Measurements from ENCODE around the gene TRAF7.
A peak's percentile ranks its signal among the peaks of the same experiment; 100 is the strongest.
"Not testable (repeated sequence)": the region's sequence is repeated elsewhere in the genome, so short reads cannot be mapped to it uniquely, and the experiment has no call there.

Gene TRAF7

DNA sequence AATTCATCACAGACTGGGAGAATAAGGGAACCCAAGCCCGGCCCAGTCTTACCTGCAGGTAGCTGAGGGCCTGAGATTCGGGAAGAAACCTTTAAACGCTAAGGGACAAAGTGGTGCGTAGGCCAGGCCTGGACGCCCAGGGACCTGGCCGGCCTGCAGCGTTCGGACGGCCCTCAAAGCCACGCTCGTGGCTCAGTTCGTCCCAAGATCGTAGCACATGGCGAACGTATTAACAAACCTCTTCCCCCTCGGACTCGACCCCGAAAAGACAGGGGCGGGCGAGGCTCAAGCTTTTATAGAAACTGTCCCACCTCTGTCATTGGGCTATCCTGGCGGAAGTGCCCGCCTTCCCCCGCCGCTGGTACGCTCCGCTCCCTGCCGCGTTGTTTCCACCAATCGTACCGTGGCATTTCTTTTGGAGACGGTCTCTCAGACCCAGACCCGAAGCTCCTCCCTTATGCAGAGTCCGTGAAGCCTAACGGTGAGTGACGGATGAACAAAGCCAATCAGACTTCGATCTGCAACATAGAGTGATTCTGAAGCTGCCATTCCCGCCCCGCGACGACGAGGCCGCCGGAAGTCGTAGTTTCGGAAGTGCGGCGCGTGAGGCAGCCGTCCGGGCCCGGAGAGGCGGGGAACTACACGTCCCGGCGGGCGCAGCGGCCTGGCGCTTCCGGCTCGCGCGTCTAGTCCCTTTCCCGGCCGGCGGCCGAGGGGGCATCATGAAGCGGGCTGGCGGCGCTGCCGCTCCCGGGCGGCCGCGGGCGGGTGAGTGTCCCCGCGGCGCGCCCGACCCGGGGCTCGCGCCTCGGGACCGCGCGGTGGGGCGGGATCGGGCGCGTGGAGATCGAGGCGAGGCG lies at the start of gene TRAF7:
Gene TRAF7 (plus strand): TSS at position 692 of the 860 bp plus-strand sequence. CDS start 8,139 bp downstream, outside the sequence.
- DNase-seq, result peak; percentile 100

GRCh38 chr16:2106211-2106610 lies 49.4 kb upstream of the TRAF7 start:
- DNase-seq, result not testable (repeated sequence)

- not testable (repeated sequence) for DNase-seq
Measured at GRCh38 chr16:2107121-2107790, 48.3 kb upstream of the TRAF7 start.

GRCh38 chr16:2107791-2108125 lies 47.8 kb upstream of the TRAF7 start:
- not testable (repeated sequence) for DNase-seq

GRCh38 chr16:2108446-2109270 lies 46.9 kb upstream of the TRAF7 start:
- not testable (repeated sequence) for DNase-seq

DNA sequence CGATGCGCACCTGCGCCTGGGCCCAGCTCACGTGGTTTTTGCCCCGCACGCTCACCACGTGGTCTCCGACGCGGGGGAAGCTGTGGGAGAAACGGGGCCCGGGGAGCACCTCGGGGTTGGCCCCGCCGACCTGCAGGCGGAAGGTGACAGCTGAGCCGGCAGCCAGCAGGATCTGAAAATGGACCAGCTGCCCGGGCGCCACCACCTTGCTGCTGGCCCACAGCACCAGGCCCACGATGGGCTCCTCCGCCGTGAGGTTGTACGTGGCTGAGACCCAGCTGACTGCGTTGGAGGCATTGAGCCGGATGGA lies 46.4 kb upstream of the TRAF7 start:
- not testable (repeated sequence) for DNase-seq

- DNase-seq, result not testable (repeated sequence)
Measured at GRCh38 chr16:2109872-2110271, 45.7 kb upstream of the TRAF7 start.

- DNase-seq, result not testable (repeated sequence)
Measured at GRCh38 chr16:2110332-2111008, 45.1 kb upstream of the TRAF7 start.

DNA sequence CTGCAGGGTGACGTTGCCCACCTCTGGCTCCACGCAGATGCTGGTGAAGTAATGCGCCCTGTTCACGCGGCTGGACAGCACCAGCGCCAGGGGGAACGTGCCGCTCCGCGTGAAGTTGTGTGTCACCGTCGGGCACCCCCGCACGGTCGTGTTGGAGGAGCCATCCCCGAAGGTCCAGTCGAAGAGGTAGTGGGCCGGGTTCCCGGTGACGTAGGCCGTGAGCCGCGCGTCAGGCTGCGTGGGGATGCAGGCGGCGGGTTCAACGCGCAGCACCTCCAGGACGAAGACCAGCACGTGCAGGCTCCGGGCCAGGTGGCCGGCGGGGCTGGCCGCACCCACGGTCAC lies 44.6 kb upstream of the TRAF7 start:
- DNase-seq, result not testable (repeated sequence)

DNA sequence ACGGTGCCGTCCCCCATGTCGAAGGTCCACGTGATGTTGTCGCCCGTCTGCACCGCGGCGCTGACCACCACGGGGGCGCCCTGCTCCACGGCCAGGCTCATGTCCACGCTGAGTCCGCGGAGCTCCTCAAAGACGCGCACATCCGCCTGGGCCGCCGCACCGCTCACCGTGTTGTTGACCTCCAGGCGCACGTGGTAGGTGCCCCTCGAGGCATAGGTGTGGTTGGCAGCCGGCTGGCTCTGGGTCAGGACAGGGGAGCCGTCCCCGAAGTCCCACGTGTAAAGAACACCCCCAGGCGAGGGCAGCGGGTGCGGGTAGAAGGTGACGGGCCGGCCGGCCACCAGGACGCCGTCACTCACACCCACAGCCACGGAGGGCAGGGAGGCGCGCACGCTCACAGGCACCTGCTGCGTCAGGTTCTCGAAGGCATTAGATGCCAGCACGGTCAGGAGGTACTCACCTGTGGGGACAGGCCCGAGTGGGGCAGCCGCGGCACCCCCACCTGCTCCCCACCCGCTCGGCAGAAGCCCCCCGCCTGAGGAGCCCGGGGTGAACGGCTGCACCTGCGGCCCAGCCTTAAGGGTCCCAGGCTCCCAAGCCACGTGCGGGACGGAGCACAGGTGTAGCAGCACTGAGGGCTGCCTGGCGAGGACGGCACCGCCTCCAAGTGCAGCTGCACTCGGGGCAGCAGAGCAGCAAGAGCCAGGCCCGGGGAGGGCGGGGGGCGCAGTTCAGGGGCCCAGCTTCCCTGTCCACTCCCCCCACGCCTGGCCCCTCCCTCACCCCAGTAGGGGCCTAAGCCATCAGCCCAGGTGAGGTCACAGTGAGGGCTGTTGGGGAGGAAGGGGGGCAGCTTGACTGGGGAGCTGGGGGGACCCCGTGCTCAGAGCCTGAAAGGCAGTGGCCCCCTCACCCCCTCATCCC lies 43.9 kb upstream of the TRAF7 start:
- DNase-seq, result not testable (repeated sequence)

- not testable (repeated sequence) for DNase-seq
Measured at GRCh38 chr16:2112539-2113106, 43.0 kb upstream of the TRAF7 start.

- not testable (repeated sequence) for DNase-seq
Measured at GRCh38 chr16:2114225-2114624, 41.4 kb upstream of the TRAF7 start.

DNA sequence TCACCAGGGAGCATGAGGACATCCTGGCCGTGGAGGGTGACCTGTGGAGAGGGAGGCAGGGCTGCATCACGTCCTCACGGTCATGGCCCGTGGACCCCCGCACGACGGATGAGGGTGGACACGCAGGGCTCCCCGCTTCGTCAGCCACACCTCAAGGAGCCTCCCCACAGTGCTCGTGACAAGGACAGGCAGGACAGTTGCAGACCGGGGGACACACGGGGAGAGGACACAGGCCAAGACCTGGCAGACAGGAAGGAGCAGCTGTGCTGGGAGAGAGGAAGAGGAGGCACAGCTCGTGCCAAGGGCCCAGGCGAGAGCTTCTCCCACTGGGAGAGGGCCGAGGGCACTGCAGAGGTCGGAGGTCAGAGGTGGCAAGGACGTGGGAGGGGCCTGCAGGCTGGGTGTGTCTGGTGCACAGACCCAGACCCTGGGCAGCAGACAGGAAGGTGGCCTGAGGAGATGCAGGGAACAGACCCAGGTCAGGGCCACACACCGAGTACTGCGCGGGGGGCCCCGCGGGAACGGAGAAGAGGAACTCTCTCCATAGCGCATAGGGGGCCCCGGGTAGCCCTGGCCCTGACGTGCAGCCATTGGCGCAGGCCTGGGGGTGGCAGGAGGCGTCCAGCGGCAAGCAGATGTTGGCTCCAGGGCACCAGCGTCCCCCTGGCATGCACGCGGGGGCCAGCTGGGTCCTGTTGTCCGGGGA lies 40.5 kb upstream of the TRAF7 start:
- DNase-seq, result not testable (repeated sequence)

GRCh38 chr16:2115591-2115973 lies 40.0 kb upstream of the TRAF7 start:
- DNase-seq, result no peak

- not testable (repeated sequence) for DNase-seq
Measured at GRCh38 chr16:2116428-2116827, 39.2 kb upstream of the TRAF7 start.

DNA sequence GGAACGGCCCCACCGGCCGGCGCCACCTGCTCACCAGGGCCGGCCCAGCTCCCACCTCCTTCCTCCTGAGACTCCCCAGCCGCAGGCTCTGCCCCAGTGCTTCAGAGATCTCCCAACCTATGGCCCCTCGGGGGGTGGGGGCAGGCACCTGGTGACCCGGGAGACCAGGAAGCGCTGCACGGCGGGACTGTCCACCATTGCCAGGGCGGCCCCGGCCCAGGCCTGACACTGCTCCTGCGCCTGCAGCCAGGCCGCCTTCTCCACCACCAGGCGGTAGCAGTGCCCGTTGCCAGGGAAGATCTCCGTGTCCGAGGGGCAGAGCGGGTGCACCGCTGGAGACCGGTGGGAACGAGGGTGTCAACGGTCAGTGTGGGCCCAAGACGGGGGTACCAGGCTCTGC lies 38.2 kb upstream of the TRAF7 start:
- not testable (repeated sequence) for DNase-seq

GRCh38 chr16:2117960-2118722 lies 37.4 kb upstream of the TRAF7 start:
- DNase-seq, result not testable (repeated sequence)

GRCh38 chr16:2121325-2121724 lies 34.3 kb upstream of the TRAF7 start:
- DNase-seq, result peak; percentile 30

DNA sequence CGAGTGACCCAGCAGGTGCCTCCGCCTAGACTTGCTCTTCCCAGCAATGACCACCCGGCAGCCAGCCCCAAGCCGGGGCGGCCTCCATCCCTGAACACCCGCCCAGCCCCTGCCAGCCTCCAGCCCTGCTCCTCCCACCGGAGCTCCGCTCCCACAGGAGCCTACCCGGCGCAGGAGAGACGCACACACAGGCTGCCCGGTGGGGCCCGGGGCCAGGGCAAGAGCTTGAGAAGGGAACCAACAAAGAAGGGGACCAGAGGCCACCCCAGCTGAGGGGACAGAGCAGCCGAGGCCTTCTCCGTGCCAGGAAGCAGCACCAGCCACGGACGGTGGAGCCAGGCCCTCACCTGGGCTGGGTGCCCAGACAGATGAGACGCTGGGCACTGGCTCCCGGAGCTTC lies 33.7 kb upstream of the TRAF7 start:
- DNase-seq, result no peak

- DNase-seq, result no peak
Measured at GRCh38 chr16:2122429-2122828, 33.2 kb upstream of the TRAF7 start.

Measured in CD4-positive, alpha-beta T cell treated with Interleukin-15 for 1 hour (primary cell).